NCI-H524 (cell line): ENCODE data around the gene S1PR4.

Source experiments
- DNase-seq, 2 experiments: peaks; one replicate each; lab custom pipeline; 2025; lab: John Stamatoyannopoulos, UW

The S1PR4 gene, protein sequence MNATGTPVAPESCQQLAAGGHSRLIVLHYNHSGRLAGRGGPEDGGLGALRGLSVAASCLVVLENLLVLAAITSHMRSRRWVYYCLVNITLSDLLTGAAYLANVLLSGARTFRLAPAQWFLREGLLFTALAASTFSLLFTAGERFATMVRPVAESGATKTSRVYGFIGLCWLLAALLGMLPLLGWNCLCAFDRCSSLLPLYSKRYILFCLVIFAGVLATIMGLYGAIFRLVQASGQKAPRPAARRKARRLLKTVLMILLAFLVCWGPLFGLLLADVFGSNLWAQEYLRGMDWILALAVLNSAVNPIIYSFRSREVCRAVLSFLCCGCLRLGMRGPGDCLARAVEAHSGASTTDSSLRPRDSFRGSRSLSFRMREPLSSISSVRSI

DNA sequence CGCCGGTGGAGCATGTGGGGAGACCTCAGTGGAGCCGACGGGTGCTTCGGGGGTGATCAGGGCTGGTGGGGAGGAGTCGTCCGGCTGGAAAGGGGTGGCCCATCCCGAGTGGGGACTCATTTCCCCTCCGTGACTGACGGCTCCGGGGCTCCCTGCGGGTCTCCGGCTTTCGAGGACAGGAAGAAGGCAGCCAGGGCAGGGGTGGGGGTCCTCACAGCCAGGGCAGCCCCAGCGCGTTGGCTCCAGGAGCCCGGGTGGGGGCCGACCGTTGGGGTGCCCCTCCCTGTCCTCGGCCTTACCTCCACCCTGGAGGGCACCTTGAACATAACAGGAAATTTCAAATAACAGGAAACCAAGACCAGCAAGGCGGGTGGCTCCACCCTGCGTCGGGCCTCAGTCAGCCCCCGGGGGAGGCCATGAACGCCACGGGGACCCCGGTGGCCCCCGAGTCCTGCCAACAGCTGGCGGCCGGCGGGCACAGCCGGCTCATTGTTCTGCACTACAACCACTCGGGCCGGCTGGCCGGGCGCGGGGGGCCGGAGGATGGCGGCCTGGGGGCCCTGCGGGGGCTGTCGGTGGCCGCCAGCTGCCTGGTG, at the start of gene S1PR4:
Gene S1PR4, plus strand, starts transcription at position 393 of the 596 bp plus-strand sequence. Its CDS starts 24 bp downstream, at position 417.
- DNase-seq = no peak

- DNase-seq = peak; percentile 35 to 69
Measured at GRCh38 chr19:3129112-3129511, 49.5 kb upstream of the S1PR4 start.

DNA sequence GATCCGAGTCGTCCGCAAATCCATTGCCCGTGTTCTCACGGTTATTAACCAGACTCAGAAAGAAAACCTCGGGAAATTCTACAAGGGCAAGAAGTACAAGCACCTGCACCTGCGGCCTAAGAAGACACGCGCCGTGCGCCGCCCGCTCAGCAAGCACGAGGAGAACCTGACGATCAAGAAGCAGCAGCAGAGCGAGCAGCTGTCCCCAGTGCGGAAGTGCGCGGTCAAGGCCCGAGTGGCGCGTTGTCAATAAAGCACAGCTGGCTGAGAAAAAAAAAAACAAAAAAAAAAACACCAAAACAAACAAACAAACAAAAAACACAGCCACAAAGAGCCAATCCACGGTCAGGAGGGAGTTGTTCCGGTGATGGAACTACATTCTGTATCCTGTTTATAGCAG, 47.4 kb upstream of the S1PR4 start:
- no peak for DNase-seq

- DNase-seq = peak; percentile 95 to 99
Measured at GRCh38 chr19:3132971-3133792, 45.4 kb upstream of the S1PR4 start.

DNA sequence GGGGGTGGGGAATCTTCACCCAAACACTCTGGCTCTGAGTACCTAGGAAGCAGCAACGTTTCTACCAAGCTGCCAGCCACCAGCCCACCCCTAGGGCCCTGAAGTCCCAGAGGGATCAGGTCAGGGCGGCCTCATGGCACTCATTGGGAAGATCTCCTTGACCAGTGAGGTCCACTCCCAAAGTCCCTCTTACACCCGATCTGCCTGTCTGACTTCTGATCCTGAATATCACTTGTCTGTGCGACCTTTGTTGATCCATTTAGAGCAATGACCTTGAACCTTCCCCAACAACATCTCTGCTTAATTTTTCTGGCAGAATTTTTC, 44.8 kb upstream of the S1PR4 start:
- peak; percentile 42 to 50 for DNase-seq

GRCh38 chr19:3135961-3136683, 42.4 kb upstream of the S1PR4 start, which contains the start of gene GNA15:
Gene GNA15, plus strand, starts transcription at chr19:3136033. Its CDS starts 418 bp downstream, at chr19:3136451.
- no peak for DNase-seq

DNA sequence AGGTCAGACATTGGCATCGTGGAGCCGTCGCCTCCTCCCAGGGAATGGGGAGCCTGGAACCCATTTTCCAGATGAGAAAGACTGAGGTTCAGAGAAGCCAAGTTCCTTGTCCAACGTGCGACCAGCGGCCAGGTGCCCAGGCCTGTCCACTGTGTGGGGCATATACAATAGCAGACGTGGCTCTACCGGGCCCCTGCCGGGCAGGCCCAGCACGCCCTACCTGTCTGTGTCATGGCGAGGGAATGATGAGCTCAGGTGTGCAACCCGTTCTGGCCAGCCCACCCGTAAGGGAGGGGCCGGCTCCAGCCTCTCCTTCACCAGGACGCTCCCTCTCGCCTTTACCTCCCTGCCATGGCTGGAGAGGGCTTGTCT, 41.9 kb upstream of the S1PR4 start:
- DNase-seq = no peak

- no peak for DNase-seq
Measured at GRCh38 chr19:3137119-3137518, 41.5 kb upstream of the S1PR4 start.

GRCh38 chr19:3138268-3138667, 40.3 kb upstream of the S1PR4 start:
- no peak for DNase-seq

- DNase-seq = no peak
Measured at GRCh38 chr19:3140667-3141038, 37.9 kb upstream of the S1PR4 start.

DNA sequence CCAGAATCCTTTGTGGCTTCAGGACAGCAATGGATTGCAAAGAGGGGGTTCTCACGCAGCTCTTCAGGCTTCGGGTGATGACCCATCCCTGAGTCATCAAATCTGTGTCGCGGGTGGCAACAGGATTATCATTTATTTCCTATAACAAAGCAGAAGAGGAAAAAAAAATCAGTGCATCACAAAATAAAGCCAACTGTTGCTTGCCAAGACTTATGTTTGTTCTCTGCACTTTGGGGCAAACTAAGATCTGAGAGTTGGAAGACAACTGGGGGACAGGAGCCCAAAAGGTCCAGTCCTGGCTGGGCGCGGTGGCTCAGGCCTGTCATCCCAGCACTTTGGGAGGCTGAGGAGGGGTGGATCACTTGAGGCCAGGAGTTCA, 36.3 kb upstream of the S1PR4 start:
- no peak for DNase-seq

DNA sequence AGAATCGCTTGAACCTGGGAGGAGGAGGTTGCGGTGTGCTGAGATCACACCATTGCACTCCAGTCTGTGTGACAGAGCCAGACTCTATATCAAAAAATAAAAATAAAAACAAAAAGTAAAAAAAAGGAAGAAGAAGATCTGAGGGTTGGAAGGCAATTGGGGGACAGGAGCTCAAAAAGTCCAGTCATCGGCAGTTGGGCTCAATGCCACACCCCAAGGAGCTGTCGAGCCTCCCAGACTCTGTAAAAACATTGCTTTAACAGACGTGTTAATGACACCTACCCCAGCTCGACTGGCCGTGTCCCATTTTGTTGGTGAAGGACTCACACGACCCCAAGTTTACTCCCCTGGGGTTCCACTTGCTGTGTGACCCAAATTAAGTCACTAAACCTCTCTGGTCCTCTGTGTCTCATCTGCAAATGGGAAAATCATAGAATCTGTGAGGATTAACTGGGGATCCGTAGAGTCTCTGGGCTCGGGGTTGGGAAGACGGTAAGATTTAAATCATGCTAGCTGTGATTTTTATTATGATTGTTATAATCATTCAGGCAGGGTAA, 35.7 kb upstream of the S1PR4 start:
- DNase-seq = no peak

DNA sequence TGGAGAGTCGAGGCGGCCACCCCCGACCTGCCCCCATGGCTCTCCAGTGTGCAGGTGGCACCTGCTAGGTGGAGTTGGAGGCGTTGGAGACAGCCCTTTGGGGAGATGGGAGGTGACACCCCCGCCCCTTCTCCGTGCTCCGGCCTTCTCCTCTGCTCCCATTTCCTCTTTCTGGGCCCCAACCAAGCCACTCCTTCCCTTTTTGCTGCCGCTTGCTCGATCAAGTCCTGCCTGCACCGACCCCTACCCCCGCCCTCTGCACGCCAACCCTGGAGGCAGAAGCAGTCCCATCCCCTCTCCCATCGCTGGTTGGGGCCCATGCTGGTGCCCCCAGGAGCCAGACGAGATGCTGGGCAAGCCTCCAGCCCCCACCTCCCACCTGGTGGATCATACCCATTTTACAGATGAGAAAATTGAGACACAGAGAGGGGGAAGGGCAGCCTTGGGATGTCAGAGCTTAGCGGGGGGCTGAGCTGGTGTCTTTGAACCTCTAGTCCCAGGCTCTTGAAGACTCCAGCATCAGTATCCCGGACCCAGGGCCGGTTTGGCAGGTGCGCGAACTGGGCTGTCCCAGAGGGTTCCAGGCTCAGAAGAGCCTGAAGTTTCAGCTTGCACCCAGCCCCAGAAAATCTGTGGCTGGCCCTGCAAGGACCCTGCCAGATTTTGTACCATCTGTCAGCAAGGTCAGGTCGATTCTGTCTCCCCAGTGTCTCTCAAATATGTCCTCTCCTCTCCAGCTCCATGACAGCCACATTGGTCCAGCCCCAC, 32.5 kb upstream of the S1PR4 start:
- DNase-seq = peak in 1 of 2 experiments; percentile 54

DNA sequence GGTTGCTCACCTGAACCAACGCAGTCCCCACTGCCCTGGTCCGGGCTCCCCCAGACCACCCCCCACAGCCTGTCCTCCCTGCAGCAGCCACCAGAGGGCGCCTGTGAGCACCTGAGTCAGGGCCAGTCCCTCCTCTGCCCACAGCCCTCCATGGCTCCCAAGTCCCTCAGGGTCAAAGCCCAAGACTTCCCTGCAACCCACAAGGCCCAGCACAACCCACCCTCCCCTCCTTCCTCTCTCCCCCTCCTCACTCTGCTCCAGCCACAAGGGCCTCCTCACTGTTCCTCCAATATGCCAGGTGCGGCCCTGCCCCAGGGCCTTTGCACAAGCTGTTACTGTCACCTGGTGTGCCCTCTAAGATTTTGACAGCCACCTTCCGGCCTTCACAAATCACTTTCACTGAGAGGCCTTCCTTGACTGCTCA, 31.9 kb upstream of the S1PR4 start:
- DNase-seq = no peak

DNA sequence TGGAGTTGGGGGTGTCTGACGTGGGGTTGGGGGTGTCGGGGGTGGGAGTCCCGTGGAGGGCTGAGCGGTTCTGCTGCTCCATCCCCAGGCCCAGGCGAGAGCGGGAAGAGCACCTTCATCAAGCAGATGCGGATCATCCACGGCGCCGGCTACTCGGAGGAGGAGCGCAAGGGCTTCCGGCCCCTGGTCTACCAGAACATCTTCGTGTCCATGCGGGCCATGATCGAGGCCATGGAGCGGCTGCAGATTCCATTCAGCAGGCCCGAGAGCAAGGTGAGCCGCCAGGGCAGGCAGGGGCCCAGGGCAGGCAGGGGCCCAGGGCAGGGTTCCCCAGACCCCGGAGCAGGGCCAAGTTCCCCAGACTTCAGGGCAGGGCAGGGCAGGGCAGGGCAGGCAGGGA, 30.1 kb upstream of the S1PR4 start:
- no peak for DNase-seq

GRCh38 chr19:3149089-3149488, 29.5 kb upstream of the S1PR4 start:
- no peak for DNase-seq

GRCh38 chr19:3149526-3150505, 28.8 kb upstream of the S1PR4 start:
- no peak for DNase-seq

GRCh38 chr19:3150739-3151329, 27.7 kb upstream of the S1PR4 start:
- no peak for DNase-seq

- DNase-seq = no peak
Measured at GRCh38 chr19:3151563-3152418, 26.8 kb upstream of the S1PR4 start.
